ENCODE data around the gene PTN. TPM values are rescaled to one million over a fixed set of nuclear protein-coding genes. Genes with fewer than 3 reads are reported as not detected.

The PTN gene
- total RNA-seq, 3 donors from 2014 or later, result 0.48 to 343 (median 51.1) TPM

DNA sequence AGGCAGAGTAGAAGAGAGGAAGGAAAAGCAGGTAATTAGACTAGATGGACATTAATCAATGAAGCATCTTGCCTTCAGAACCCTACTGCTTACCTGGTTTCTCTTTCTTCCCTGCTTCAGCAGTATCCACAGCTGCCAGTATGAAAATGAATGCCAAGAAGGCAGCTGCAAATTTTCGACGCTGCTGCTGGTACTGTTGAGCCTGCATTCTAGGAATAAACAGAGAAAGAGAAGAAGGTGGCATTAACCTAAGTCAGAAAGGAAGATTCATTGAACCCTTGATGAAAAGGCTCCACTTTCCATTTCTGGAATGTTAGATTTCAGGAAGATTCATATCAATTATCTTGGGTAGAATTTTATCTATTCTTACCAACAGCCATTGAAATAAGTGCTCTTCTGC lies 88.8 kb downstream of the PTN start:
- TF ChIP-seq POLR2AphosphoS5 (IDR thresholded peaks at IDR 0.05) (no peak), POLR2A (IDR thresholded peaks at IDR 0.05) (no peak)
- TF ChIP-seq, protein P1, sequence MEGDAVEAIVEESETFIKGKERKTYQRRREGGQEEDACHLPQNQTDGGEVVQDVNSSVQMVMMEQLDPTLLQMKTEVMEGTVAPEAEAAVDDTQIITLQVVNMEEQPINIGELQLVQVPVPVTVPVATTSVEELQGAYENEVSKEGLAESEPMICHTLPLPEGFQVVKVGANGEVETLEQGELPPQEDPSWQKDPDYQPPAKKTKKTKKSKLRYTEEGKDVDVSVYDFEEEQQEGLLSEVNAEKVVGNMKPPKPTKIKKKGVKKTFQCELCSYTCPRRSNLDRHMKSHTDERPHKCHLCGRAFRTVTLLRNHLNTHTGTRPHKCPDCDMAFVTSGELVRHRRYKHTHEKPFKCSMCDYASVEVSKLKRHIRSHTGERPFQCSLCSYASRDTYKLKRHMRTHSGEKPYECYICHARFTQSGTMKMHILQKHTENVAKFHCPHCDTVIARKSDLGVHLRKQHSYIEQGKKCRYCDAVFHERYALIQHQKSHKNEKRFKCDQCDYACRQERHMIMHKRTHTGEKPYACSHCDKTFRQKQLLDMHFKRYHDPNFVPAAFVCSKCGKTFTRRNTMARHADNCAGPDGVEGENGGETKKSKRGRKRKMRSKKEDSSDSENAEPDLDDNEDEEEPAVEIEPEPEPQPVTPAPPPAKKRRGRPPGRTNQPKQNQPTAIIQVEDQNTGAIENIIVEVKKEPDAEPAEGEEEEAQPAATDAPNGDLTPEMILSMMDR (IDR thresholded peaks at IDR 0.05), result no peak
- Histone ChIP-seq H3K4me1 (no peaks in the 10 kb centered on the region), H3K27me3 (no peaks in the 10 kb centered on the region), H3K9me3 (no peaks in the 10 kb centered on the region), H3K27ac (no peak overlapping the region), H3K36me3 (no peaks in the 10 kb centered on the region), H3K4me3 (no peak overlapping the region)
- DNase-seq (ENCODE audit: low spot score in 2 of 2), result no peak
- intact Hi-C loops (cut with DNase I; ENCODE audit: low total_unique reads), result loop anchor here (5.0 kb wide), 1 partner anchor 312 kb away; no protein-coding TSS in a partner anchor

DNA sequence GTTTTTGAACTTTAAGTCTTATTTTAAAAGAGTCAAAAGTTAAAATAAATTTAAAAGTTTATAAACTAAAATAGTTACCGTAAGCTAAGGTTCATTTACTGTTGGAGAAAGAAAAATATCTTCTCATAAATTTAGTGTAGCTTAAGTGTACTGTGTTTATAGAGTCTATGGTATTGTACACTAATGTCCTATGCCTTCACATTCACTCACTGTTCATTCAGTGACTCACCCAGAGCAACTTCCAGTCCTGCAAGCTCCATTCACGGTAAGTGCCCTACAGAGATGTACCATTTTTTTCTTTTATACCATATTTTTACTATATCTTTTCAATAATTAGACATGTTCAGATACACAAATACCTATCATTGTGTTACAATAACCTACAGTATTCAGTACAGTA lies 97.6 kb downstream of the PTN start:
- TF ChIP-seq, protein P1 (IDR thresholded peaks at IDR 0.05), result no peak
- TF ChIP-seq POLR2A (IDR thresholded peaks at IDR 0.05) (no peak), POLR2AphosphoS5 (IDR thresholded peaks at IDR 0.05) (no peak)
- Histone ChIP-seq H3K9me3 (no peaks in the 10 kb centered on the region), H3K27ac (no peak overlapping the region), H3K4me1 (no peaks in the 10 kb centered on the region), H3K36me3 (no peaks in the 10 kb centered on the region), H3K27me3 (no peaks in the 10 kb centered on the region), H3K4me3 (no peak overlapping the region)
- intact Hi-C loops (cut with DNase I; ENCODE audit: low total_unique reads), result no loop called here
- DNase-seq (ENCODE audit: low spot score in 2 of 2), result no peak

DNA sequence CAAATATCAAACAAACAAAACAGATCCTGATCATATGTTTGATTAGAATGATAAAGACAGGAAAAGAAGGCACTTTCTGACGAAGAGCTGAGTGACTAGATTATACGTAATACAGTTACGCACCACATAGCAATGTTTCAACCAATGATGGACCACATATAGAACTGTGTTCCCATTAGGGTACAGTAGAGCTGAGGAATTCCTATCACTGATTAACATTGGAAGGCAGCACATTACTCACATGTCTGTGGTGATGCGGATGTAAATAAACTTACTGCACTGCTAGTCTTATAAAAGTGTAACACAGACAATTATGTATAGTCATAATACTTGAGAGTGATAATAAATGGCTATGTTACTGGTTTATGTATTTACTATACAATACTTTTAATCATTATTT lies 98.3 kb downstream of the PTN start:
- H3K27me3 ChIP-seq, result no peaks in the 10 kb centered on the region
- no peak for DNase-seq (ENCODE audit: low spot score in 2 of 2)
- no peak overlapping the region for H3K27ac ChIP-seq
- no peaks in the 10 kb centered on the region for H3K4me1 ChIP-seq
- intact Hi-C loops (cut with DNase I; ENCODE audit: low total_unique reads), result no loop called here
- H3K36me3 ChIP-seq, result no peaks in the 10 kb centered on the region
- no peak overlapping the region for H3K4me3 ChIP-seq
- TF ChIP-seq POLR2AphosphoS5 (IDR thresholded peaks at IDR 0.05) (no peak), POLR2A (IDR thresholded peaks at IDR 0.05) (no peak)
- TF ChIP-seq, protein P1 (IDR thresholded peaks at IDR 0.05), result no peak
- H3K9me3 ChIP-seq, result no peaks in the 10 kb centered on the region

DNA sequence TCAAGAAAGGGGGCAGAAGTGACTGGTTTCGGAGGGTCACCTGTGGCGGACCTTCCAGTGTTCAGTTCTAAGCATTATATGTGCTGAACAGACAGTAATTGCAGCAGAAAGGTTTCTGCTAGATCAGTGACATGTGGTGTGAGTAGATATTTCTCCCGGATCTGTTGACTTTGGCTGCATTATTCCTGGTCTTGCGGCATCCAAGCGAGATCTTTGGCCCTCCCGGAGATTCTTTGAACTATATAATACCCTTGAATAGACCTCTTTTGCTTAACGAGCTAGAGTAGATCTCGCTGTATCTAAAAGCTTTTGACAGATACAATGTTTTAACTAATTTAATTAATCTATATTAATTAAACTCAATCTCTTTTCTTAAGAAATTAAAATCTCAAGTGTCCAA lies 99.8 kb downstream of the PTN start:
- TF ChIP-seq POLR2A (IDR thresholded peaks at IDR 0.05) (no peak), POLR2AphosphoS5 (IDR thresholded peaks at IDR 0.05) (no peak)
- TF ChIP-seq, protein P1 (IDR thresholded peaks at IDR 0.05), result no peak
- H3K27ac ChIP-seq, result no peak overlapping the region
- no peak for DNase-seq (ENCODE audit: low spot score in 2 of 2)
- H3K27me3 ChIP-seq, result no peaks in the 10 kb centered on the region
- H3K9me3 ChIP-seq, result no peaks in the 10 kb centered on the region
- H3K4me1 ChIP-seq, result no peaks in the 10 kb centered on the region
- intact Hi-C loops (cut with DNase I; ENCODE audit: low total_unique reads), result no loop called here
- no peak overlapping the region for H3K4me3 ChIP-seq
- no peaks in the 10 kb centered on the region for H3K36me3 ChIP-seq

DNA sequence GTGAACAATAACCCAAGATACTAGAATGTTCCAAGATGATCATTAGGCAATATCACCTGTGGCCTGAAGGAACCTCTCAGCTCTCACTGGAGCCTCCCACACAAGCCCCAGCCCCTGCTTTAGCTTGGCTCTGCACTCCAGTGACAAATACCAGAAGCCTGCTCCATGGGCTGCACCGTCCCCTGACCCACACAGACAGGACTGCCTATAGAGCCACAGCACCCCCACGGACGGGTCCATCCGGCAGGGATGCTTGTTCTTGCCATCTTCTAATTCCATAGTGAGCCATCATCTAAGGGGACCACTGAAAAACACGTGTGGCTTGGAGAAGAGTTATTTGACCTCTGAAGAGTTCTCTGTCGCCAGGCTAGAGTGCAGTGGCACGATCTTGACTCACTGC lies 100.9 kb downstream of the PTN start:
- Histone ChIP-seq H3K4me1 (no peaks in the 10 kb centered on the region), H3K27ac (no peak overlapping the region), H3K4me3 (no peak overlapping the region), H3K27me3 (no peaks in the 10 kb centered on the region), H3K9me3 (no peaks in the 10 kb centered on the region), H3K36me3 (no peaks in the 10 kb centered on the region)
- intact Hi-C loops (cut with DNase I; ENCODE audit: low total_unique reads), result no loop called here
- no peak for DNase-seq (ENCODE audit: low spot score in 2 of 2)
- no peak for TF ChIP-seq POLR2A (IDR thresholded peaks at IDR 0.05)
- TF ChIP-seq, protein P1 (IDR thresholded peaks at IDR 0.05), result no peak
- TF ChIP-seq POLR2AphosphoS5 (IDR thresholded peaks at IDR 0.05), result no peak

Measured in breast epithelium (tissue), 4 donors.